NCI-H2171 treated with DMSO at 0.1 percent for 48 hours (cell line): Measurements from ENCODE around the gene IL1R2.
A peak's percentile ranks its signal among the peaks of the same experiment; 100 is the strongest.
"Not testable (repeated sequence)": the region's sequence is repeated elsewhere in the genome, so short reads cannot be mapped to it uniquely, and the experiment has no call there.

Experiments
- DNase-seq: peaks from one replicate; lab custom pipeline; 2025; lab: John Stamatoyannopoulos, UW

Gene IL1R2

DNA sequence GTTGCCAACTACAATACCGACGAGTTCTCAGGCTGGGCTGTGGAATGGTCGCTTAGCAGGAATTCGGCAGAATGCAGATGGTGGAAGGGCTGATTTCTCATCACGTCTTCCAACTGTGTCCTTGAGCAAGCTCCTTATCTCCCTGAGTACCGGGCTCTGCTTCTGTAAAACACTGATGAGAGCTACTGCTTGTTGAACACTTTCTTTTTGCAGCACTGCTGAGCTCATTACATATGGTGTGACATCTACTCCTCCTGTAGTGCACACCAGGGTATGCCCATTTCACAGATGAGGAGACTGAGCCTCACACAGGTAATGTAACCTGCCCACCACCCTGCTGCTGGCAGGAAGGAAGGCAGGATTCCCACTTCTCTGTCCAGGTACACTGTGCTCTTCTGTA lies 8.3 kb downstream of the IL1R2 start:
- no peak for DNase-seq

DNA sequence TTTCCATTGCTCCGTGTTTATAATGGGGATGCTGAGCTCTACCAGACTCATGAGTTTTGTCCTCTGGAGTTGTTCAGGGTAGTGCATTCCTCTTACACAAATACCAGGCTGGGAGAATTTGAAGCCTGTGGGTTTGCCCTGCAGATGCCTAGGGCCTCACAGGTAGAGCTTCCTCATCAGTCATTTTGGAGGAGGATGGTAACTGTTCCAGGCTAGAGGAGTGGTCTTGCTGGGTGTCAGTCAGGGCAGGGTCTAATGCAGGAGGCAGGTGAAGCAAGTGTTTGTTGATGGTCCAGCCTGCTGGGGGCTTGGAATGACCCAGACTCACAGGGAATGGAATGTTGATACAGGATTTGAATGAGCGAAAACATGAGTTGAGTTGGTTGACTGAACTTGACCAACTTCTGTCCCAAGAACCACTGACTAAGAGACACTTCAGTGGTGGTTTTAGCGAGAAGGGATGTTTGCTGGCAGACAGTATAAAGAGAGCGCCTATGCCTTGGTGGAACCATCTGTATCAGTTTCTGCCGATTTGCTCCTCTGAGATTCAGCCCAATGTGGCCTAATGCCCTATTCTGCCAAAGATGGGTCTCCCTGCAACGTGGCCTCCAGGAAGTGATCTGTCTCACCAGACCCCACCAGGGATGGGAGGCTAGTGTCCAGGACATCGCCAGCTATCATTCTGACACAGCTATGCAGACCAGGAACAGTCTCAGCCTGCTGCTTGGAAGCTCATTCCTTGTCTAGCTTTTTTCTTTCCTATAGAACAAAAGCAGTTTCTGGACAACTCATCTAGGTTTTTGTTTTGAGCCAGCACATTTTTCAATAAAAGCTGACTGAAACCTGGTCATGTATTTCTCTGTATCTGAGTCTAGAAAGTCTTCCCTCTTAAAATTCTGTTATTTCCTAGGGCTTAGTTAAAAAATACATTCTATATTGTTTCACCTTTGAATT lies 9.3 kb downstream of the IL1R2 start:
- no peak for DNase-seq

DNA sequence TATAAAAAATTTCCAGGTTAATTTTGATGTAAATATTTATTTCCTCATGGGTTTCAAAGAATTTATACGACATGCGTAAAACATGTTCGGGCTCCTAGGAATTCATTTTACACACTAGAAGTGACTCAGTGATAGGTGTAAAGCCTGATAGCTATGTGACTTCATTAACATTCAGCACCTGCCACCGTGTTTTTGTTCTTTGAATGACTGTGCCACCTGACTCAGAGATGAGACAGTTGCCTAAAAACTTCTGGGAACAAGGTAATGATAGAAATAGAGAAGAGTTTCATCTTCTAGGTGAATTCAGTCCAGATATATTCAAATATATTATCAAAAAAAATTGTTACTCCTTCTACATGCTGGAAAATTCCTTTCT lies 10.0 kb downstream of the IL1R2 start:
- no peak for DNase-seq

DNA sequence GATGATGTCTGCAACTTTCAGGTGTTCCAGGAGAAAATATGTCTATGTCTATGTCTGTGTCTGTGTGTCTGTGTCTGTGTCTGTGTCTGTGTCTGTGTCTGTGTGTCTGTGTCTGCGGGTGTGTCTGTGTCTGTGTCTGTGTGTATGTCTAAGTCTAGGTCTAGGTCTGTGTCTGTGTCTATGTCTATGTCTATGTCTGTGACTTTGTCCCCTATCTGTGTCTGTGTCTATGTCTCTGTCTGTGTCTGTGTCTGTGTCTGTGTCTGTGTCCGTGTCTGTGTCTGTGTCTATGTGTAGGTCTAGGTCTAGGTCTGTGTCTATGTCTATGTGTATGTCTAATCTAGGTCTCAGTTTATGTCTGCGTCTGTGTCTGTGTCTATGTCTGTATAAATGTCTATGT lies 10.5 kb downstream of the IL1R2 start:
- DNase-seq: no peak

DNA sequence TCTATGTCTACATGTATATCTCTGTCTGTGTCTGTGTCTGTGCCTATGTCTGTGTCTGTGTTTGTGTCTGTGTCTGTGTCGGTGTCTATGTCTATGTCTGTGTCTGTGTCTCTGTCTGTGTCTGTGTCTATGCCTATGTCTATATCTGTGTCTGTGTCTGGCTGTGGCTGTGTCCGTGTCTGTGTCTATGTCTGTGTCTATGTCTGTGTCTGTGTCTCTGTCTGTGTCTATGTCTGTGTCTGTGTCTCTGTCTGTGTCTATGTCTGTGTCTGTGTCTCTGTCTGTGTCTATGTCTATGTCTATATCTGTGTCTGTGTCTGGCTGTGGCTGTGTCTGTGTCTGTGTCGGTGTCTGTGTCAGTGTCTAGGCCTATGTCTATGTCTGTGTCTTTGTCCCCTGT lies 11.1 kb downstream of the IL1R2 start:
- DNase-seq: not testable (repeated sequence)

DNA sequence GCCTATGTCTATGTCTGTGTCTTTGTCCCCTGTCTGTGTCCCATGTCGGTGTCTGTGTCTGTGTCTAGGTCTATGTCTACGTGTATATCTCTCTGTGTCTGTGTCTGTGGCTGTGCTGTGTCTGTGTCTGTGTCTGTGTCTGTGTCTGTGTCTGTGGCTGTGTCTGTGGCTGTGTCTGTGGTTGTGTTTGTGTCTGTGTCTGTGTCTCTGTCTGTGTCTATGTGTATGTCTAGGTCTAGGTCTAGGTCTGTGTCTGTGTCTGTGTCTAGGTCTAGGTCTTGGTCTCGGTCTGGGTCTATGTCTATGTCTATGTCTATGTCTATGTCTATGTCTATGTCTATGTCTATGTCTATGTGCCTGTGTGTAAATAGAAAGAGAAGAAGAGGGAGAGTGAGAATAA lies 11.9 kb downstream of the IL1R2 start:
- DNase-seq: no peak

DNA sequence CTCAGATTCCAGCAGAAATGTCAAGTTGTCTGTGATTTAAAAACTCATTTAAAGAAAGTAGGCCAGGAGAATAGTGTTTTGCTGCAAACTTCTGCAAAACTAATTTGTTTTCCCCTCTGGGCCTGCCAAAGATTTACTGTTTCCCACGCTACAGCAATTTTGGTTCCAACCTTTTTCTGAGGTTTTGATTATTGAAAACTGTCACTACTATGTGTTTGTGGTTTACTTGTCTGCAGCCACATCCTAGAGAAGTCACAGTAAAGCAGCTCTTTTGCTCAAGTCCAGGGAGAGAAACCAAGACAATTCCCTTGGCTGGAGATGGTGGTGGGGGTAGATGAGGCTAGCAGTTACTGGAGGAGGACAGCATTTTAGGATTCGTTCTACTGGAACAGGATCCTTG lies 12.8 kb downstream of the IL1R2 start:
- DNase-seq: no peak

DNA sequence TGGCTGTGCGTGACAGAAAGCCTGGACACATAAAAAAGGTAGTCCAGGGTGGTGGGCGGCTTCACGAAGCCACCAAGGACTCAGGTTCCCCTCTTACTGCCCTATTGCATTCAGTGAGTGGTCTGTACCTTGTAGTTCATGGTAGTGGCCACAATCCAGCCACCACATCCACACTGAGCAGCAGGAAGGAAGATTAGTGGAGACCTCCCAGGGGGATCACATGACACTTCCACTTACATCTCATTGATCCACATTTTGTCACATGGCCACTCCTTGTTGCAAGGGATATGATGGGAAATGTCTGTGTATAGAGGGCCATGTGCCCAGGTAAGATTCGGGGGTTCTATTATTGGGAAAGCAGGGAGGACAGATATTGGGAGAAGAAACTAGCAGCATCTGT lies 13.7 kb downstream of the IL1R2 start:
- DNase-seq: no peak

DNA sequence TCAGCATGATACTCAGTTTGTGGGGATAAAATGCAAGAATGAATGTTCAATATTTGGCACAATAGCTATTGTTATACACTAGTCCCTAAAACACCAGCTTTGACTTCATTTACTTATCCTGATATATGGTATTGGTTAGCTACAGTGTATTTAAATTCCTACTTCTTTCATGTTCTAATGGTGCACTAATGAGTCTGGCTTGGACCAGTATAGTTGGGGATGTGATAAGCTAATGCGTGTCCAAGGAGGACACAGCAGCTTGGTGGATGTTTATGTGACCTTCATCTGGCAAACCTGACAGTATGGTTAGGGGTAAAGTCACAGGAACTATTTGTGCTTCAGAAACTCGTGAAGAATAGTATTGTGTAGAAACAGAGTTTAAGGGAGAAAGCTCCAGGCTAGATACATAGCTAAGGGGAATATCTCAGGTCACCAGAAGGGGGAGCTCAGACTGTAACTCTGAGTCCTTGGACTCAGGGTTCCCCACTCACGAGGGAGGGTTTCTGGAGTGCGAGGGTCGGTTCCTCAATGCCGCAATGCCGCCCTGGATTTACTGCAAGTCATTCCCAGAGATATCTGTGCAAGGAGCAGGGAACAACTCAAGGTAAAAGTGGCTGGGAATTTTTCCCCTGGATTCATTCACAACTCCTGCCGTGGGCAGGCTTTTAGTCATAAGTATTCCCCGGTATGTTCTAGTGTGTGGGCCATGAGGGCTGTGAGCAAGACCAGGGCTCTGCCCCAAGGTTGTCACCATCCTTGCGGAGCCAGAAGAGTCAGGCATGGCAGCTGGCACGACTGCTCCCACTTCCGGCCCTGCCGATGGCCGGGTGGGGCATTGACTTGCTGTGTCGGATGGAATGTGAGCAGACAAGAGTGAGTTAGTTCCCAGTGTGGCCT lies 14.5 kb downstream of the IL1R2 start:
- peak; percentile 14 for DNase-seq

DNA sequence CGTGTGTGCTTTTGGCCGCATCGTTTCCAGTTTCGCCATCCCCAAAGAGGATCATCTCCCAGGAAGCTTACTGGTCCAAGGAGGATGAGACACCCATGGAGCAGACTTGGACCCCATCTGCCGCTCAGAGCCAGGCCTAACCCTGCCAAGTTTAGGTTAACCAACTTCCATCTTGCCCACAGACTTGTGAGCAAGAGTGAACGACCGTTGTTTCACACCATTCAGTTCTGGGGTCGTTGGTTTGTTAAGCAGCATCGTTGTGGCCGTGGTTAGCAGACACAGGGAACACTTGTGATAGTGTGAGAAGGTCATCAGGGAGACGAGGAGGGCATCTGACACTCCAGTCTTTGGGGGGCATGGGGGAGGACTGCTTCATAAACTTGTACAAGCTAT lies 15.1 kb downstream of the IL1R2 start:
- no peak for DNase-seq

DNA sequence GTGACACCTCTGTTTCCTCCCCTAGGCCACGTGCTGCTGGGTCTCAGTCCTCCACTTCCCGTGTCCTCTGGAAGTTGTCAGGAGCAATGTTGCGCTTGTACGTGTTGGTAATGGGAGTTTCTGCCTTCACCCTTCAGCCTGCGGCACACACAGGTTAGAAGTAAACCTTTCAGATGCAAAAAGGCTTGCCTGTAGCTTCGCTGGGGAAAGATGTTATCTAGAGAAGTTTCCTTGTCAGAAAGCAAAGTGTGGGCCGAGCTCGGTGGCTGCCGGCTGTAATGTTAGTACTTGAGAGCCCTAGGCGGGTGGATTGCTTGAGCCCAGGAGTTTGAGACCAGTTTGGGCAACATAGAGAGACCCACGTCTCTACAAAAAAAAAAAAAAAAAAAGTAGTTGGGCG lies 16.7 kb downstream of the IL1R2 start:
- no peak for DNase-seq

DNA sequence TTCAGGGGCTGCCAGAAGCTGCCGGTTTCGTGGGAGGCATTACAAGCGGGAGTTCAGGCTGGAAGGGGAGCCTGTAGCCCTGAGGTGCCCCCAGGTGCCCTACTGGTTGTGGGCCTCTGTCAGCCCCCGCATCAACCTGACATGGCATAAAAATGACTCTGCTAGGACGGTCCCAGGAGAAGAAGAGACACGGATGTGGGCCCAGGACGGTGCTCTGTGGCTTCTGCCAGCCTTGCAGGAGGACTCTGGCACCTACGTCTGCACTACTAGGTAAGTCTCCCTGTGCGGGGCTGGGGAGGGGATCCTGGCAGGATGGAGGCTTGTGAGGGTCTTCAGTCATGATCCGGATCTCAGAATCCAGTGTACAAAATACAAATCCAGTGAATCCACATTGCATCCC lies 17.8 kb downstream of the IL1R2 start:
- no peak for DNase-seq

DNA sequence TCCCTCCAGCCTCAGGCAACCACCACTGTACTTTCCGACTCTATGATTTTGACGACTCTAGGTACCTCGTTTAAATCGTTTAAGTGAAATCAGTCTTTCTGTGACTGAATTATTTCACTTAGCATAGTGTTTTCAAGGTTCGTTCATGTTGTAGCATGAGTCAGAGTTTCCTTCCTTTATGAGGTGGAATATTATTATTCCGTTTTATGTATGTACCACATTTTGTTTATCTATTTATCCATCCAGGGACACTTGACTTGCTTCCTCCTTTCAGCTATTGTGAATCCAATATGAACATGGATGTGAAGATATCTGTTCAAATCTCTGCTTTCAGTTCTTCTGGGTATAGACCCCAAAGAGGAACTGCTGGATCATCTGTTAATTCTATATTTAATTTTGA lies 19.1 kb downstream of the IL1R2 start:
- no peak for DNase-seq

DNA sequence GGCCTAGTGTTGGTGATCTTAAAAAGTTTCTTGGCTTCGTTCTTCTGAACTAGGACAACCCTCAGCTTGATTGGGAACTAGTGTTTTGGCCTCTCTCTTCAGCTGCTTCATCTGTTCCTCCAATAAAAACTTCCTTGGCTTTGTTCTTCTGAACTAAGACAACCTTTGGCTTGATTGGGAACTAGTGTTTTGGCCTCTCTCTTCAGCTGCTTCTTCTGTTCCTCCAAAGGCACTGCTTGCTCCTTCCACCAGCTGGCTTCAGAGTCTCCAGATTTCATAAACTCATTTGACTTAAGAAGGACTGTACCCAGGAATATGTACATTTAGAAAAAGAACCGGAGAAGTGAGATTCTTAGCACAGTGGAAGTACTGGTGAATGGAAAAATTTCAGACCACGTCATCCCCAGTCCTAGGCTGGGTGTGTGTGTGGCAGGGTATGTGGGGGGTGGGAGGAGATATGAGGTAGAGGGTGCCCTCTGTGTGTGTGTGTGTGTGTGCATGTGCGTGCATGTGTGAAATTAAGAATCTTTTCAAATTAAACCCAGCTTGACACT lies 20.4 kb downstream of the IL1R2 start:
- no peak for DNase-seq

DNA sequence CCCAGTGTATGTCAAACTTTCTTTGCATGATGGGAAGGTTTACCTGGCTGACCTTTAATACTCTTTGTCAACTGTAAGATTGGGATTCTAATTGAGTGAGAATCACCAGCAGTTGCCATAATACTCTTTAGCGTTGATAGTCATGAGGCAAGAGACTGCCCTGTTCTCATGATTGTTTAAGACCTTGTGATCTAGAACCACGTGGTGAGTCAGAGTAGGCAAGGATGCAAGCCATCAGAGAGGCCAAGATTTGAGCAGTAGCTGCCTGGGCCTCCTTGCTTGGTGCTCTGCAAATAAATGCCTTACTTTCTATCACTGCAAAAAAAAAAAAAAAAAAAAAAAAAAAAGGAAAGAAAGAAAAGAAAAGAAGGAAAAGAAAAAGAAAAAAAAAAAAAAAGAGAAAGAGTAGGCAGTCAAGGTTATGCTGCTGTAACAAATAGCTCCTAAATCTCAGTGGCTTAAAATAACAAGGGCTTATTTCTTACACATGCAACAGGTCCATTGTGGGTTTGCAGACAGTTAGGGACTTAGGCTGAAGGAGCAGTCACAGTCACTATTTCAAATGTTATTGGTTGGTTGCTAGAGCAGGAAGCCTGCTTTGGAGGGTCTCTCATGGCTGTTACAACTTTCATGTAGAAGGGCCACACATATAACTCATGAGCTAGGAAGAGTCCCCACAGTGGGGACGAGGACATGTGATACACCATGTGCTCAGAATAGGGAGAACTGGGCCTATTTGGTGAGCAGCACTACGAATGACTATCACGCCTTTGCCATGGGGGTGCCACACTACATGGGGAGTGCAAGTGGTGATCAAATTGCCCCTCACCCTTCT lies 21.7 kb downstream of the IL1R2 start:
- no peak for DNase-seq

DNA sequence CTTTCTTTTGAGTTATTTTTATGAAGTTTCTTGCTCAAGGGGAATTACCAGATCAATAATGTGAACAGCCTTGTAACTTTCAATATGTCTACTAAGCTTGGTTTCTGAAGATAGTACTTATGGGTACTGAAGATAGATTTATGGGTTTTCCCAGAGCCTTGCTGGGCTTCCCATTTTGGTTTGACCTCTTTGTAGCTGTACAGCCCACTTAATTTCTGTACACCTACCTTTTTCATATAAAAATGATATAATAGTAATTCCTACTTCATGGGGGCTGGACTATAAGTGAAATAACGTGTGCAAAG lies 22.2 kb downstream of the IL1R2 start:
- DNase-seq: no peak

DNA sequence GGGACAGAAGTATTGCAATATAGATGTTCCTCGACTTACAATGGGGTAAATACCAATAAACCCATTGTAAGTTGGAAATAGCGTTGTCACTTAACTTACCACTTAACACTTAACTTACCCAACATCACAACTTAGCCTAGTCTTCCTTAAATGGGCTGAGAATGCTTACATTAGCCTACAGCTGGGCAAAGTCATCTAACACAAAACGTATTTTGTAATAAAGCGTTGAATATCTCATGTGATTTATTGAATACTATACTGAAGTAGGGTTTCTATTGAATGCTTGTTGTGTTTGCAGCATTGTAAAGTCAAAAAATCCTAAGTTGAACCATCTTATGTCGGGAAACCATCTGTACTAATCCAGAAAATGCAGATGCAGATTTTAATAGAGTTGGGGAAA lies 23.6 kb downstream of the IL1R2 start:
- DNase-seq: no peak

DNA sequence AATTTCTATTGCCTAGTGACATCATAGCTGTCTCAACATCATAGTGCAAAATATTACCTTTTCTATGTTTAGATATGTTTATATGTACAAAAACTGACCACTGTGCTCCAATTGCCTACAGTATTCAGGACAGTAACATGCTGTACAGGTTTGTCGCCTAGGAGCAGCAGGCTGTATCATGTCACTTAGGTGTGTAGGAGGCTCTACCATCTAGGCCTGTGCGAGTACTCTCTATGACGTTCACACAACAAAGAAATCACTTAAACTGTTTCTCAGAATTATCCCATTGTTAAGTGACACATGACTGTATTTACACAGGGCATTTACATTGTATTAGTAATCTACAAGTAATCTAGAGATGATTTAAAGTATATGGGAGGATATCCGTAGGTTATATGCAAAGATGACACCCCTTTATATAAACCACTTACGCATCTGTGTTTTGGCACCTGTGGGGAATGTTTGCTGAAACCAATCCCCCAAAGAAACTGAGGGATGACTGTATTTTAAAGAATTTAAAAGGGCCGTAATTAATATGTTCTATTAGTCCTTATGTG lies 24.7 kb downstream of the IL1R2 start:
- no peak for DNase-seq

DNA sequence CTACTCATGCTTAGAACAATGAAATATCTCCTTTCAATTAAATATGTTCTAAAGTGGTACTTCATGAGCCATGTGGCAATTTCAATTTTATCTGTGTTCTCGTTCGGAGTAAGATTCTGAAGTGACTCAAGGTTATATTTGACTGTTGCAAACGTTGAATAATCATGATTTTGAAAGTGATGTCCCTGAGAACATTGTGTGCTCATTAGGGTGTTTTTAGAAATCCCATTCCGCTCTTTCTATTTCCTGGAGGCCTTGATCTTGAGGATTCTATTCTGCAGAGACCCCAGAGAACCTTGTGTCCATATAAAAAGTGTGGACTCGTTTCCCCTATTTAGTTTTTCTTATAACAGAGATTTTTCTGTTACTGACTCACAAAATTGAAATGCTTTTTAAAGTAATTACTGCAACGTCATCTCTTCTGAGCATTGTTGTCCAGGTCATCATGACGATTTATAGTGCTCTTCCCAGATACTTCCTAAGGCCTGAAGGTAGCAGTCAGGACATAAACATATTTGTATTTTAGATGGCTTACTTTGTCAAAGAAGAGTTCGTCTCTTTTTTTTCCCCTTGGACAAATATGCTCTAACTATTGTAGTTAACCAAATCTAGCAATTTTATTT lies 27.2 kb downstream of the IL1R2 start:
- no peak for DNase-seq

DNA sequence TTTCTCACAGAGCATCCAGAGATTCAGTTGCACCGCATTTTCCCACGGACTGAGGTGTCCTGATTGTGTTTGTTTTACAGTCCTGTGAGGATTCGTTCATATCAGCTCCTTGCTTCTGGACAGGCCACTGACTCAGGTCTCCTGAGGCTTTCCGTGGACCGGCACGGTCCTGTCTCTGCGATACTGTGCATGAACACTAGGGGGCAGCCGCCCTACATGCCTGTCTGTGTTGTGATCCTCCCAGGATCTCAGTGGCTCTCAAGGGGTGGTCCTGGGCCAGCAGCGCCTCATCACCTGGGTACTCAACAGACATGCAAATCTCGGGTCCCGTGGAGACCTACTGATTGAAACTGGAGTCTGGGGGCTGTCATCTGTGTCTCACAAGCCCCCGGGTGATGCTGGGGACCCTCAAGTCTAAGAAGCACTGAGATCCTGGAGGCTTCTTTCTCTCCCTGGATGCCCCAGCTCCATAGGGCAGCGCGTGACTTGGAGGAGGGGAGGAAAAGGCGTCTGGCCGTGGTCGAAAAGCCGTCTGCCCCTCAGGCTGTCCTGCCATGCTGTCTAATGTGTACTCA lies 28.9 kb downstream of the IL1R2 start:
- DNase-seq: peak; percentile 22

DNA sequence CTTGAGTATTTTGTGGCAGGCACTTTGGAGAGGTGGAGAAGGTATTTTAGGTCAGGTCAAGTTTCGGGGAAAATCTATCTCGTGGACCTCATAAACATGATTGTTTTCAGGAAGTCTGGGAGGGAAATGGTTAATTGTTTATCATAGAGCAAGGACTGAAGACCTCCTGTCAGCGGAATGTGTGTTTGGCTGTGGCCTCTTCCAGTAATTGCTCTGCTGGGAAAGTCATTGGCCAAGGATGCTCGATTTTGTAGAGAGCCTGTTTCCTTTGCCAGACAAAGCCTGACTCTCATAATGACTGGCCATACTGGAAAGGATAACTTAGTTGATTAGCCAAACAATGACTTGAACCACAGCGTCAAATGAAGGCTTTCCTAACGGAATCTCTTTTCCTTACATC lies 30.0 kb downstream of the IL1R2 start:
- DNase-seq: no peak
